SK-N-SH treated with all-trans-retinoic acid at 6 μM for 48 hours (cell line): Measurements from ENCODE around the gene CCL22.

Source experiments
- ATAC-seq: fragments of 200-7000 bp; cut with Tn5 transposase; 3 replicates; pipeline ENCODE4 v1.9.1; 2020; ENCODE audit warnings: mild to moderate bottlenecking, moderate library complexity
- ARNTL ChIP-seq: fragments of 450-650 bp; formaldehyde crosslinking; IDR thresholded peaks from 2 replicates; pipeline ENCODE4 v1.5.0; 2020; ENCODE audit warnings: low read depth, mild to moderate bottlenecking, moderate library complexity, borderline replicate concordance
- BACH2 ChIP-seq: fragments of 250-450 bp; sonication (Bioruptor Pico); IDR thresholded peaks from 2 replicates; pipeline ENCODE4 v1.9.0; 2021; ENCODE audit warnings: mild to moderate bottlenecking, borderline replicate concordance
- CREB5 ChIP-seq: fragments of 250-450 bp; sonication (Bioruptor Pico); IDR thresholded peaks from 2 replicates; pipeline ENCODE4 v1.5.1; 2020; ENCODE audit warnings: low read depth, mild to moderate bottlenecking, moderate library complexity
- CSDC2 ChIP-seq: fragments of 250-450 bp; sonication (Bioruptor Pico); IDR thresholded peaks from 2 replicates; pipeline ENCODE4 v1.5.0; 2020; ENCODE audit warnings: mild to moderate bottlenecking, moderate library complexity
- CSRNP3 ChIP-seq: fragments of 250-450 bp; sonication (Bioruptor Pico); IDR thresholded peaks from 2 replicates; pipeline ENCODE4 v1.5.1; 2021; ENCODE audit warnings: mild to moderate bottlenecking, moderate library complexity
- ESRRG ChIP-seq: fragments of 250-450 bp; sonication (Bioruptor Pico); IDR thresholded peaks from 2 replicates; pipeline ENCODE4 v1.6.1; 2021; ENCODE audit warnings: mild to moderate bottlenecking
- ISL1 ChIP-seq: fragments of 250-450 bp; sonication (Bioruptor Pico); IDR thresholded peaks from 2 replicates; pipeline ENCODE4 v2.1.2; 2022; ENCODE audit warnings: mild to moderate bottlenecking, moderate library complexity
- PATZ1 ChIP-seq: fragments of 250-450 bp; sonication (Bioruptor Pico); IDR thresholded peaks from 2 replicates; pipeline ENCODE4 v1.8.0; 2020; ENCODE audit warnings: mild to moderate bottlenecking, moderate library complexity, borderline replicate concordance
- POU6F1 ChIP-seq: fragments of 250-450 bp; sonication (Bioruptor Pico); IDR thresholded peaks from 2 replicates; pipeline ENCODE4 v1.8.0; 2021; ENCODE audit warnings: low read depth, mild to moderate bottlenecking, moderate library complexity, borderline replicate concordance
- RARB ChIP-seq: fragments of 250-450 bp; sonication (Bioruptor Pico); IDR thresholded peaks from 2 replicates; pipeline ENCODE4 v1.8.0; 2021; ENCODE audit warnings: mild to moderate bottlenecking, moderate library complexity
- TOX ChIP-seq: fragments of 250-450 bp; sonication (Bioruptor Pico); IDR thresholded peaks from 2 replicates; pipeline ENCODE4 v1.8.0; 2021; ENCODE audit warnings: mild to moderate bottlenecking, moderate library complexity, borderline replicate concordance
- TSHZ2 ChIP-seq: fragments of 250-450 bp; sonication (Bioruptor Pico); IDR thresholded peaks from 2 replicates; pipeline ENCODE4 v1.5.0; 2020; ENCODE audit warnings: mild to moderate bottlenecking, moderate library complexity
- ZC3H10 ChIP-seq: fragments of 250-450 bp; sonication (Bioruptor Pico); IDR thresholded peaks from 2 replicates; pipeline ENCODE4 v1.5.1; 2021; ENCODE audit warnings: mild to moderate bottlenecking, moderate library complexity
- ZFP30 ChIP-seq: fragments of 450-650 bp; formaldehyde crosslinking; IDR thresholded peaks from 2 replicates; pipeline ENCODE4 v1.5.0; 2022; ENCODE audit warnings: mild to moderate bottlenecking, moderate library complexity
- ZNF70 ChIP-seq: fragments of 450-650 bp; formaldehyde crosslinking; IDR thresholded peaks from 2 replicates; pipeline ENCODE4 v1.5.0; 2020; ENCODE audit warnings: mild to moderate bottlenecking, moderate library complexity
- ZNF8 ChIP-seq: fragments of 450-650 bp; formaldehyde crosslinking; IDR thresholded peaks from 2 replicates; pipeline ENCODE4 v1.5.0; 2020; ENCODE audit warnings: mild to moderate bottlenecking, moderate library complexity

The CCL22 gene

GRCh38 chr16:57360321-57360935, 1.8 kb downstream of the CCL22 start:
- TF ChIP-seq ZNF70 (CRISPR knock-in tag) (no peak), CSDC2 (CRISPR knock-in tag) (no peak), CREB5 (no peak), POU6F1 (no peak), ARNTL (no peak), TOX (no peak), ZNF8 (CRISPR knock-in tag) (no peak), PATZ1 (CRISPR knock-in tag) (no peak)
- no peak for ATAC-seq

- TF ChIP-seq ISL1 (CRISPR knock-in tag) = no peak
- no peak for TF ChIP-seq PATZ1 (CRISPR knock-in tag)
- no peak for TF ChIP-seq ESRRG (CRISPR knock-in tag)
- no peak for TF ChIP-seq ZC3H10
- TF ChIP-seq TSHZ2 (CRISPR knock-in tag) = no peak
- TF ChIP-seq CSDC2 (CRISPR knock-in tag) = no peak
- ATAC-seq = no peak
These were observed 2.8 kb downstream of the CCL22 start for GRCh38 chr16:57361404-57361803.

- no peak for TF ChIP-seq BACH2 (CRISPR knock-in tag)
- TF ChIP-seq ZNF8 (CRISPR knock-in tag) = no peak
- TF ChIP-seq CREB5 = no peak
- TF ChIP-seq CSDC2 (CRISPR knock-in tag) = no peak
- TF ChIP-seq POU6F1 = no peak
- no peak for TF ChIP-seq ESRRG (CRISPR knock-in tag)
- TF ChIP-seq ZC3H10 = no peak
- TF ChIP-seq CSRNP3 (CRISPR knock-in tag) = no peak
- TF ChIP-seq RARB (CRISPR knock-in tag) = no peak
- no peak for TF ChIP-seq ZFP30
- ATAC-seq = no peak
These were observed 5.6 kb downstream of the CCL22 start for GRCh38 chr16:57364143-57364542.
